Islet of Langerhans (tissue), 1 donor: ENCODE data around the gene LINC00632.
A peak's percentile ranks its signal among the peaks of the same experiment; 100 is the strongest.
"Not testable (repeated sequence)": the region's sequence is repeated elsewhere in the genome, so short reads cannot be mapped to it uniquely, and the experiment has no call there.

Experiments used
- FAIRE-seq: peaks from one replicate; lab custom pipeline; 2011; peaks lifted over from hg19 to GRCh38; lab: Jason Lieb, UNC

Gene LINC00632

GRCh38 chrX:140709421-140709846, at the start of gene LINC00632:
Gene LINC00632 (plus strand): TSS chrX:140709759.
- no peak for FAIRE-seq

- no peak for FAIRE-seq
Observed at GRCh38 chrX:140661643-140662042, 47.9 kb upstream of the LINC00632 start.

GRCh38 chrX:140664939-140665338, 44.6 kb upstream of the LINC00632 start:
- FAIRE-seq = peak; percentile 76

GRCh38 chrX:140672840-140673731, 36.5 kb upstream of the LINC00632 start:
- FAIRE-seq = no peak

GRCh38 chrX:140687706-140688105, 21.9 kb upstream of the LINC00632 start:
- no peak for FAIRE-seq

GRCh38 chrX:140691596-140691995, 18.0 kb upstream of the LINC00632 start:
- FAIRE-seq = not testable (repeated sequence)

GRCh38 chrX:140697618-140698017, 11.9 kb upstream of the LINC00632 start:
- no peak for FAIRE-seq

GRCh38 chrX:140701480-140701879, 8.1 kb upstream of the LINC00632 start:
- FAIRE-seq = no peak

- FAIRE-seq = no peak
Observed at GRCh38 chrX:140710710-140711109, 1.2 kb downstream of the LINC00632 start.

- no peak for FAIRE-seq
Observed at GRCh38 chrX:140711894-140712293, 2.3 kb downstream of the LINC00632 start.

- FAIRE-seq = no peak
Observed at GRCh38 chrX:140712413-140713173, 3.0 kb downstream of the LINC00632 start.

GRCh38 chrX:140713174-140713539, 3.6 kb downstream of the LINC00632 start:
- no peak for FAIRE-seq

- FAIRE-seq = no peak
Observed at GRCh38 chrX:140715787-140716186, 6.2 kb downstream of the LINC00632 start.

GRCh38 chrX:140723121-140723715, 13.7 kb downstream of the LINC00632 start:
- no peak for FAIRE-seq

GRCh38 chrX:140724309-140724708, 14.8 kb downstream of the LINC00632 start:
- no peak for FAIRE-seq

- FAIRE-seq = no peak
Observed at GRCh38 chrX:140724736-140725135, 15.2 kb downstream of the LINC00632 start.

GRCh38 chrX:140725500-140725899, 15.9 kb downstream of the LINC00632 start:
- no peak for FAIRE-seq

- FAIRE-seq = peak; percentile 43
Observed at GRCh38 chrX:140733766-140734342, 24.3 kb downstream of the LINC00632 start.

- FAIRE-seq = no peak
Observed at GRCh38 chrX:140744085-140744484, 34.5 kb downstream of the LINC00632 start.

GRCh38 chrX:140756941-140757340, 47.4 kb downstream of the LINC00632 start:
- no peak for FAIRE-seq

- FAIRE-seq = no peak
Observed at GRCh38 chrX:140762061-140762460, 52.5 kb downstream of the LINC00632 start.

GRCh38 chrX:140764401-140764919, 54.9 kb downstream of the LINC00632 start:
- FAIRE-seq = no peak
